ENCODE data around the gene CRY1.
"Not testable (repeated sequence)": the region's sequence is repeated elsewhere in the genome, so short reads cannot be mapped to it uniquely, and the experiment has no call there.

Gene CRY1

GRCh38 chr12:106997916-106998315 lies 95.4 kb downstream of the CRY1 start:
- no peak for DNase-seq

- DNase-seq: not testable (repeated sequence)
Measured at GRCh38 chr12:106996102-106996501, 97.2 kb downstream of the CRY1 start.

- no peak for DNase-seq
Measured at GRCh38 chr12:106994579-106995220, 98.6 kb downstream of the CRY1 start.

- no peak for DNase-seq
Measured at GRCh38 chr12:106987846-106988245, 105.5 kb downstream of the CRY1 start.

GRCh38 chr12:106986625-106987389 lies 106.5 kb downstream of the CRY1 start, which contains the start of gene MTERF2:
TSS of gene MTERF2 (minus strand) at chr12:106987146. CDS start at chr12:106978714, 8,432 bp downstream.
- peak; percentile 91 to 96 for DNase-seq

- no peak for DNase-seq
Measured at GRCh38 chr12:106986135-106986534, 107.2 kb downstream of the CRY1 start.

- no peak for DNase-seq
Measured at GRCh38 chr12:106985479-106985878, 107.9 kb downstream of the CRY1 start.

- DNase-seq: no peak
Measured at GRCh38 chr12:106984588-106985137, 108.7 kb downstream of the CRY1 start.

- DNase-seq: no peak
Measured at GRCh38 chr12:106982229-106982628, 111.1 kb downstream of the CRY1 start.

- no peak for DNase-seq
Measured at GRCh38 chr12:106981788-106982187, 111.6 kb downstream of the CRY1 start.

- DNase-seq: no peak
Measured at GRCh38 chr12:106980944-106981343, 112.4 kb downstream of the CRY1 start.

GRCh38 chr12:106978035-106978800 lies 115.1 kb downstream of the CRY1 start:
- DNase-seq: no peak

- no peak for DNase-seq
Measured at GRCh38 chr12:106976668-106977067, 116.7 kb downstream of the CRY1 start.

GRCh38 chr12:106975993-106976658 lies 117.2 kb downstream of the CRY1 start:
- DNase-seq: no peak

GRCh38 chr12:106975098-106975497 lies 118.3 kb downstream of the CRY1 start:
- DNase-seq: no peak

GRCh38 chr12:106974511-106974910 lies 118.8 kb downstream of the CRY1 start:
- peak; percentile 4 to 8 for DNase-seq

GRCh38 chr12:106973545-106973944 lies 119.8 kb downstream of the CRY1 start:
- no peak for DNase-seq

GRCh38 chr12:106971065-106971464 lies 122.3 kb downstream of the CRY1 start:
- no peak for DNase-seq

GRCh38 chr12:106964526-106964925 lies 128.8 kb downstream of the CRY1 start:
- DNase-seq: no peak

- DNase-seq: no peak
Measured at GRCh38 chr12:106962286-106962685, 131.1 kb downstream of the CRY1 start.

GRCh38 chr12:106960443-106960842 lies 132.9 kb downstream of the CRY1 start:
- DNase-seq: no peak

- no peak for DNase-seq
Measured at GRCh38 chr12:106957583-106957982, 135.8 kb downstream of the CRY1 start.

All from NCI-H526 (cell line).